BJ (cell line): ENCODE data around the gene STRN. TPM values are rescaled to one million over a fixed set of nuclear protein-coding genes. Genes with fewer than 3 reads are reported as not detected.

Experiments
- CTCF ChIA-PET: fragments of 350-600 bp; formaldehyde crosslinking; extraction: SDS; loops from one replicate; lab custom pipeline; 2021; ENCODE audit warnings: antibody characterized with exemption, inconsistent platforms; lab: Yijun Ruan, JAX
- POLR2A ChIA-PET: fragments of 300-600 bp; sonication (Branson Sonifier 250); formaldehyde crosslinking; extraction: SDS; loops from one replicate; lab custom pipeline; 2021; ENCODE audit warnings: antibody characterized with exemption; lab: Charles Lee
- DNase-seq: peaks from one replicate; pipeline ENCODE4 v3.0.0-alpha.2; 2011; ENCODE audit warnings: low read depth
- H3K27me3 ChIP-seq: 2 replicates; pipeline ENCODE4 v1.6.0; 2011; ENCODE audit warnings: low read length; ENCODE audit not compliant: control insufficient read depth, insufficient read depth
- H3K36me3 ChIP-seq: 2 replicates; pipeline ENCODE4 v1.5.1; 2011; ENCODE audit warnings: low read length; ENCODE audit not compliant: control insufficient read depth, insufficient read depth
- H3K4me3 ChIP-seq: 2 replicates; pipeline ENCODE4 v1.5.1; 2011; ENCODE audit warnings: low read depth, mild to moderate bottlenecking, control low read depth, low read length
- CTCF ChIP-seq: IDR thresholded peaks from 2 replicates; pipeline ENCODE4 v1.5.1; 2011; ENCODE audit warnings: low read depth, mild to moderate bottlenecking, control low read depth, inconsistent platforms, low read length, moderate library complexity; ENCODE audit not compliant: insufficient read depth
- polyA plus RNA-seq: library from polyadenylated mRNA; depleted of rRNA; stranded (reverse); fragments of >200 nt; gene quantifications from 2 replicates; pipeline ENCODE4 v1.2.3, GENCODE V29; 2011

The STRN gene
- polyA plus RNA-seq, 1 experiment: 8.5 TPM

GRCh38 chr2:36915627-36916026 lies 50.7 kb downstream of the STRN start:
- no peaks in the 10 kb centered on the region for H3K27me3 ChIP-seq
- POLR2A ChIA-PET: no interaction called here
- H3K36me3 ChIP-seq: no peaks in the 10 kb centered on the region
- no peak for TF ChIP-seq CTCF
- no peak for DNase-seq
- H3K4me3 ChIP-seq: no peak overlapping the region
- CTCF ChIA-PET: interaction anchor here (1.2 kb wide), 1 partner anchor 133 kb away, joined by 3 read pairs; no protein-coding TSS in a partner anchor

DNA sequence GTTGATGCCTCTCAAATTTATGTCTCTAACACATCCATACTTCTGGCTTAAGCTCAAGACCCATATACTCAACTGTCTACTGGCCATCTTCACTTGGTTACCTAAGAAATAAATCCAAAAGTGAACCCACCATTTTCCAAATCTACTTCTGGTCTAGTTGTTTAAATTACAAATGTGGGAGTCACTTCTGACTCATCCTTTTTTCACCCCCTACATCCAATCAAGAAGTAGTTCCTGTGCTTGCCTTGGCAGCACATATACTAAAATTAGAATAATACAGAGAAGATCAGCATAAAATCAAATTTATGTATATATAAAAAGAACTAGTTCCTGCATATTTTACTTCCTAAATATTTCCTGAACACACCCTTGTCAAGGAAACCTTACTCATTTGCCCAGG lies 53.6 kb downstream of the STRN start:
- ChIA-PET CTCF (interaction anchor here (0.6 to 1.8 kb wide), 2 partner anchors 20 to 160 kb away, joined by 3 to 4 read pairs; no protein-coding TSS in a partner anchor), POLR2A (interaction anchor here (0.7 kb wide), 1 partner anchor 246 kb away, joined by 3 read pairs; no protein-coding TSS in a partner anchor)
- H3K4me3 ChIP-seq: no peak overlapping the region
- DNase-seq: no peak
- H3K36me3 ChIP-seq: no peaks in the 10 kb centered on the region
- TF ChIP-seq CTCF: no peak
- H3K27me3 ChIP-seq: no peaks in the 10 kb centered on the region

DNA sequence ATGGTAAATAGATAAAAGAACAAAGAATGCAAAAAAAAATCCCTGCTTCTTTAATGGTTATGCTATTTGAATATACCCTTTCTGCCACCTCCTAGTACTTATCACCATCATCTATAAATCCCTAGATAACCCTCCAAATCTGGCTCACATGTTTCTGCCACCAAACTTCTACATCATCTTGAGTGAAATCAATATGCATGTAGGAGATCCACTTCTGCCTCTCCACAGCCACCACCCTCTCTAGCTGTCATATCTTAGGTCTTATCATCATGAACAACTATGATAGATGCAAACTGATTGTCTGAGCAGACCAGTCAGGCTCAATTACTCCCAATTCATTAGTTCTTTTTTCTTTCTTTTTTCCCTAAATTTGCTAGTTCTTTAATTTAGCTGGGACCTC lies 55.3 kb downstream of the STRN start:
- no peak for TF ChIP-seq CTCF
- POLR2A ChIA-PET: no interaction called here
- Histone ChIP-seq H3K36me3 (no peaks in the 10 kb centered on the region), H3K27me3 (no peaks in the 10 kb centered on the region), H3K4me3 (no peak overlapping the region)
- no peak for DNase-seq
- CTCF ChIA-PET: interaction anchor here (0.9 to 1.8 kb wide), 2 partner anchors 8 to 19 kb away, joined by 3 to 4 read pairs; no protein-coding TSS in a partner anchor

- ChIA-PET CTCF (no interaction called here), POLR2A (no interaction called here)
- TF ChIP-seq CTCF: no peak
These were observed 60.1 kb downstream of the STRN start for GRCh38 chr2:36906277-36906676.

DNA sequence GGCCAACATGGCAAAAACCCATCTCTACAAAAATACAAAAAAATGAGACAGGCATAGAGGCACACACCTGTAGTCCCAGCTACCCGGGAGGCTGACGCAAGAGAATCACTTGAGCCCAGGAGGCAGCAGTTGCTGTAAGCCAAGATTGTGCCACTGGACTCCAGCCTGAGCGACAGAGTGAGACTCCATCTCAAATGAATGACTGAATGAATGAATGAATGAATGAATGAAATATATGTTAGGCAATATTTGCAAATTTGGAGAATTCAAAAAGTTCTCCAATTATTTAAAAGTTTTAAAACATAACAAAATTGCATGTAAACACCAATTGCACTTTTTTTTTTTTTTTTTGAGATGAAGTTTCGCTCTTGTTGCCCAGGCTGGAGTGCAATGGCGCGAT lies 61.7 kb downstream of the STRN start:
- ChIA-PET CTCF (interaction anchor here (0.6 to 1.2 kb wide), 2 partner anchors 15 to 71 kb away, joined by 3 to 4 read pairs; no protein-coding TSS in a partner anchor), POLR2A (no interaction called here)
- no peaks in the 10 kb centered on the region for H3K36me3 ChIP-seq
- DNase-seq: no peak
- no peak overlapping the region for H3K4me3 ChIP-seq
- H3K27me3 ChIP-seq: no peaks in the 10 kb centered on the region
- TF ChIP-seq CTCF: no peak

More at GRCh38 chr2:36906277-36906676, 60.1 kb downstream of the STRN start:
- Histone ChIP-seq H3K36me3 (no peaks in the 10 kb centered on the region), H3K27me3 (no peaks in the 10 kb centered on the region), H3K4me3 (no peak overlapping the region)
- no peak for DNase-seq
